HL-60 (cell line): Measurements from ENCODE around the gene XRCC5.

ENCODE experiments used
- CTCF ChIP-seq: IDR thresholded peaks from one replicate; pipeline ENCODE4 v1.5.1; 2011; ENCODE audit warnings: low read length, control low read depth, inconsistent platforms; ENCODE audit not compliant: insufficient read depth
- GABPA ChIP-seq: IDR thresholded peaks from 2 replicates; pipeline ENCODE4 v1.6.1; 2012; ENCODE audit warnings: low read depth

- TF ChIP-seq GABPA (no peak), CTCF (no peak)
Measured at GRCh38 chr2:216246766-216247165, 137.6 kb downstream of the XRCC5 start.
